Stimulated activated CD4-positive, alpha-beta T cell treated with anti-CD3 and anti-CD28 coated beads, Interleukin-12 subunit alpha, Interleukin-12 subunit beta, amount 100 ng/mL, for 48 hours (primary cell): ENCODE results near the gene ITK.

Experiments used
- DNase-seq, 3 donors: peaks; one replicate each; pipeline ENCODE4 v3.0.0-alpha.2; 2020; ENCODE audit warnings: low read depth in 2 of 3, low spot score in 1 of 3

Gene ITK

DNA sequence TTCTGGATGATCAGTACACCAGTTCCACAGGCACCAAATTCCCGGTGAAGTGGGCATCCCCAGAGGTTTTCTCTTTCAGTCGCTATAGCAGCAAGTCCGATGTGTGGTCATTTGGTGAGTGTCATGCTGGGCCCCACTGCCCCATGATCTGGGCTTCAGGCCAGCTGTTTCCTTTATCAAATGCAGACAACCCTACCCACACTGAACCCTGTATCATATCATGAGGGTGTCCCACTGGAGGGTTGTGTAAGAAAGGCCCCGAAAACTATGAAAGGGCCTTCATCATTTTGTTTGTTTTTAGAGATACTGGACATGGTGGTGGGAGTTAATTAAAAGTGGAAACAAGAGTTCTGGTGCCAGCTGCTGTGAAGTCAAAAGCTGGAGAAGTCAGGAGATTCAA lies 65.2 kb downstream of the ITK start:
- DNase-seq: no peak

DNA sequence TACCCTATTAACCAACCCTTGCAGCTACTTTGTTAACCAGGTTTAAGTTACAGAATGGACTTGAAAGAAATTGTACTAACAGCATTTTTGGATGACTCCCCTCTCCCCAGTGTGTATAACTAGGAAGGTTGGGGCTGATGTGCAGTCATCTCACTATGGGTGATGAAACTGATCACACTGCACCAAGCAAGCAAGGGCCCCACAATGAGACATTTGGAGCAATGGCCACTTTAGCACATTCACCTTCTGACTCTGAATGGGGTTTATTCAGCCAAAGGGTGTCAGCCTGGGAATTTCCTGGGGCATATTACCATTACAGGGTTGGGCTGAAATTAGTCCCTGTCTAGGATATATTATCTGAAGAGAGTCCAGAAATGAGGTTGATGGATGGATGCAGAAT lies 66.6 kb downstream of the ITK start:
- peak in 1 of 3 donors; percentile 48 for DNase-seq

DNA sequence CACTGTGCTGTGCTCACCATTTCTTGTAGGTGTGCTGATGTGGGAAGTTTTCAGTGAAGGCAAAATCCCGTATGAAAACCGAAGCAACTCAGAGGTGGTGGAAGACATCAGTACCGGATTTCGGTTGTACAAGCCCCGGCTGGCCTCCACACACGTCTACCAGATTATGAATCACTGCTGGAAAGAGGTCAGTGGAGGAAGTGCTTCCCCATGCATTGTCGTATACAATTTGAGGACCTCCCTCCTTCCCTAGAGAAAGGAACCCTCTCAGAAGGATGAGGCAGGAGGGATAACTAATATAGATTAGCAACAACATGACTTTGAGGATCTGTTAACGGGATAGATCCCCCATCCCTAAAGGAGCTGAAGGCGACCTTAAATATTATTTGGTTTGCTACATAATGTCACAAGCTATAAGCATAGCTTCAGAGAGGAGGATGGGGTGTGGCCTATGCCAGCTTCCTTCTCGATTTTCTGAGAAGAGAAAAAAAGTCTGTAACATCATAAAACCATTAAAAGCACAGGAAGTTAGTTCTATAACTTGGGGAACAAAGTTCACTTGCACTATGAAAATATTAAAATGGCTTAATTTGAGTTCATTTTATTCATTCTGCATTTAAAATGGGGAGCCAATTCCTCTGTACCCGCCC lies 68.3 kb downstream of the ITK start:
- DNase-seq: no peak

DNA sequence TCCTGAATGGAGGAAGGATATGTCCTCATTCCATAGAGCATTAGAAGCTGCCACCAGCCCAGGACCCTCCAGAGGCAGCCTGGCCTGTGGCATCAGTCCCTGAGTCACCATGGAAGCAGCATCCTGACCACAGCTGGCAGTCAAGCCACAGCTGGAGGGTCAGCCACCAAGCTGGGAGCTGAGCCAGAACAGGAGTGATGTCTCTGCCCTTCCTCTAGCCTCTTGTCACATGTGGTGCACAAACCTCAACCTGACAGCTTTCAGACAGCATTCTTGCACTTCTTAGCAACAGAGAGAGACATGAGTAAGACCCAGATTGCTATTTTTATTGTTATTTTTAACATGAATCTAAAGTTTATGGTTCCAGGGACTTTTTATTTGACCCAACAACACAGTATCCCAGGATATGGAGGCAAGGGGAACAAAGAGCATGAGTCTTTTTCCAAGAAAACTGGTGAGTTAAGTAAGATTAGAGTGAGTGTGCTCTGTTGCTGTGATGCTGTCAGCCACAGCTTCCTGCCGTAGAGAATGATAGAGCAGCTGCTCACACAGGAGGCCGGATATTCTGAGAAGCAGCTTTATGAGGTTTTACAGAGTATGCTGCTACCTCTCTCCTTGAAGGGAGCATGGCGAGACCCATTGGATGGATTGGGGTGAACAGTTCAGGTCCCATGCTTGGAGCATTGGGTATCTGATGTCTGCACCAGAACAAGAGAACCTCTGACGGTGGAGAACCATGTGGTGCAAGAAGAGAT lies 72.2 kb downstream of the ITK start:
- DNase-seq: peak in 1 of 3 donors; percentile 39

DNA sequence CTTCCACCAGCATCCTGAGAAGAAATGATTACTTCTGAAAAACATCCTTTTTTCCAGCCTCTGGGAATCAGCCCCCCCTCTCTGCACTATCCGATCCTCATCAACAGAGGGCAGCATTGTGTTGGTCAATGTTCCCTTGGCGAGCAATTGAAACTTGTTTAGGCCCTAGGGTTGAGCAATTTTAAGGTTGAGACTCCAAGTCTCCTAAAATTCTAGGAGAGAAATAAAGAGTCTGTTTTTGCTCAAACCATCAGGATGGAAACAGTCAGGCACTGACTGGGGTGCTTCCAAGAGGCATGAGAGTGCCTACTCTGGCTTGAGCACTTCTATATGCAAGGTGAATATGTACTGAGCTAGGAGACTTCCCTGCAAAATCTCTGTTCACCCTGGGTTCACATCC lies 72.9 kb downstream of the ITK start:
- no peak for DNase-seq

DNA sequence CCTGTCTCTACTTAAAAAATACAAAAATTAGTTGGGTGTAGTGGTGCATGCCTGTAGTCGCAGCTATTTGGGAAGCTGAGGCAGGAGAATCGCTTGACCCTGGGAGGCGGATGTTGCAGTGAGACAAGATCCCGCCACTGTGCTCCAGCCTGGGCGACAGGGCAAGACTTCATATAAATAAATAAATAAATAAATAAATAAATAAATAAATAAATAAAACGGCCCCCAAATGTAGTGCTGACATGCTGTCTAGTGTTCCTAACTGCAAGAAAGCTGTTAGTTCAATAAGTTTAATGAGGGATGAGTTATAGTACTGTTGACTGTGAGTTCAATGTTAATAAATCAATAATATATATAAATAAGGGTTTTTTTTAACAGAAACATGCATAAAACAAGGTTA lies 77.8 kb downstream of the ITK start:
- no peak for DNase-seq

DNA sequence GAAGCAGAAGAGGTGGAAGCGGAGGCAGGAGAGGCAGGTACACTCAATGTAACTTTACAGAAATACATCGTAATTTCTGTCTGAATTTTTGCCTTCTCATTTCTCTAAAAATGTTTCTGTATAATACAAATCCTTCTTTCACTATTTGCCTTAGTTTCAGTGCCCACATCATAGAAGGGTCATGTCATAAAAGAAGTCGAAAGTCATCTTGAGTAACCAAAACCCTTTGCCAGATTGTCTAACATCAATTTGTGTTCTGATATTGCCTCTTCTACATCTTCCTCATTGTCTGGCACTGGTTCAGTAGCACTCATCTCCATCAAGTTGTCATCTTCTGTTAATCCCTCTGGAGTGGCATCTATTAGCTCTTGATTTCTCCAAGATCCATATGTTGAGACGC lies 79.1 kb downstream of the ITK start:
- DNase-seq: no peak

DNA sequence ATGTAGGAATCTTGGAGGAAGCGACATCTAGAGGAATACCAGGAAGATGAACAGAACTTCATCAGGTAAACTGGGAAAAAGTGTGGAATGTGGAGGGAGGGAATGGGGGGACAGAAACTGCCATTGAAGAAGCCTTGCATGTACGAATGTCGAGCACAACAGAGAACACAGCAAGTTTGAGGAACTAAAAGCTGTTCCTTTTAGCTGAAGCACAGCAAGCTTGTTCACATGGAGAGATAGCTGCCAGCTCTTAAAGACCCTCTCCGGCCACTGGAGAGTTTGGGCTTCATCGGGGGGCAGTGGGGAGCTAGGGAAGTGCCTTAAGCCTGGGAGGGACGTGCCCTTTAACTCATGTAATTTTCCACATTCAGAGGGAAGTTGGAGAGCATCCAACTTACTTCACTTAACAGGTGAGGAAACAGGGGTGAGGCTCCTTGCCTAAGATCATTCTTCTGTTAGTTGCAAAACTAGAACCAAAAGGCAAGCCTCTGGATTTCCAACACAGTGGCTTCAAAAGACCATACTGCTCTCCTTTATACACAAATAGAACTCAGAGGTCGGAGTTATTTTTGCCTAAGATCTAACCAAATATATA lies 83.0 kb downstream of the ITK start:
- DNase-seq: no peak

DNA sequence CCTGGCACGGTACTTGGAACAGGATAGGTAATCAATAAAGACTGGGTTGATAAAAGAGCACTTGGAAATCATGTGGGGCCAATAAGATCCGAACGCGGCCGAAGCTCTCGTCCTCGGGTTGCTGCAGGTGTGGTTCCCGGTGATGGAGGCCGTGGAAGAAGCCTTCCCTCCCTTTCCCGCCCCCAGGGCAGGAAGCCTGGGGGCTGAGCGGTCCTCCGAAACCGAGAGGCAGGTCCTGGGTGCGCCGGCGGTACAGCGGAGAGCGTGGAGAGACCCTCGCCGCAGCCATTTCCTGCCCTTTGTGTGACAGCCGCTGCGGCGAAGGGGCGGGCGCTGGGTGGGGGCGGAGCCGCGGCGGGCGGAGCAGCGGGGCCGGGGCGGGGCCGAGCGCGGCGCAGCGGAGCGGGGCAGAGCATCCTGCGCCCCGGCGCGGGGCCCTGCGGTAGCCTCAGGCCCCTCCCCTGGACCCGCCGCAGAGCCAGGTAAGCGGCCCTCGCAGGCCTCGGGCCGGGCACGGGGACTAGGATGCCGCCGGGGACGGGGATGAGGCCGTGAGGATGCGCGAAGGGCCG lies 85.2 kb downstream of the ITK start, which contains the start of gene CYFIP2:
Gene CYFIP2, plus strand, starts transcription at position 410 of the 572 bp plus-strand sequence. CDS start 19,239 bp downstream, outside the sequence.
- DNase-seq: peak; percentile 65 to 81 (median 68)

DNA sequence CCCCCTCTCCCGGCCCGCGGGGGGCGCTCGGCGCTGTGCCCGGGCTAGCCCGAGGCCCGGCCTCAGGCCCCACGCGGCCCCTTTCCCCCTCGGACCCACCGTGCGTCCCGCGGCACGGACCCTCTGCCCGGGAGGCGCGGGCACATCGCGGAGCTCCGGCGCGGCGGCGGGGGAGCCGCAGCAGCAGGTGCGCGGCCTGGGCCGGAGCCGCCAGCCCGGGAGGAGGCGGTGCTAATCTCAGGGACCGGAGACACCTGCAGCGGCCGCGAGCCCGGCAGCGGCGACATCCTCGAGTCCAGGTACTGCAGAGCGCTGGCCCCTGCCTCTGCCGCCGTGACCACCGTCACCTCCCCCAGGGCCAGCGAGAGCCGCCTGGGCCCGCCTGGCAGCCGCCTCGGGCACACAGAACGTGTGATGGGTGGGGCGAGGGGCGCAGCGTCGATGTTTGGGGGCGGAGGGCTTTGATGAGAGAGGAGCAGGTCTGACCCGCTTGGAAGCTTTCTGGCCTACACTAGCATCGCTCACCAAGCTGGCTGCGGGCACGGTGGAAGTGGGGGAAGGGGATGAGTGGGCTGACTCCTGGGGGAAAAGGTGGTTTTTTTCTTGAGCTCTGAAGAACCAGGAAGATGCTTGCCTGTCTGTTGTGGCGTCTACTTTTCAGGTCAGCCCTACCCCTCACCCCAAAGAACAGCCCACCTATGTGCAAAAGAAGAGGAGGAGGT lies 85.8 kb downstream of the ITK start:
- DNase-seq: no peak

DNA sequence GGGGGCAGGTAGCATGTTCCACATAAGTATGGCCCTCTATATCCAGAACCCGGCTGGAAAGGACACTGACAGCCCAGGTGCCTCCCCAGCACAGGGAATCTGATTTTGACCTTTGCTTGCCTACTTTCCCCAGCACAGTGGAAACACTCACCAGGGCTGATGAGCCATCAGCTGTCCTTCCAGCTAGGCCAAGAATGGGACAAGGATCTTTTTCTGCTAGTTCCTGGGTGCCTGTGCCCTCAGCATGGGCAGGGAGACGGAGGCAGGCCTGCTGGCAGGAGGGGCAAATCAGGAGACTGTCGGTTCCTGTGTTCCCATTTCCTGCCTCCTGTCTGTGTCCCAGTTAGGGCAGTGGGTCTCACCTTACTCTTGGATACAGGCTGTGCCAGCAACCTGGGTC lies 86.4 kb downstream of the ITK start:
- DNase-seq: no peak

DNA sequence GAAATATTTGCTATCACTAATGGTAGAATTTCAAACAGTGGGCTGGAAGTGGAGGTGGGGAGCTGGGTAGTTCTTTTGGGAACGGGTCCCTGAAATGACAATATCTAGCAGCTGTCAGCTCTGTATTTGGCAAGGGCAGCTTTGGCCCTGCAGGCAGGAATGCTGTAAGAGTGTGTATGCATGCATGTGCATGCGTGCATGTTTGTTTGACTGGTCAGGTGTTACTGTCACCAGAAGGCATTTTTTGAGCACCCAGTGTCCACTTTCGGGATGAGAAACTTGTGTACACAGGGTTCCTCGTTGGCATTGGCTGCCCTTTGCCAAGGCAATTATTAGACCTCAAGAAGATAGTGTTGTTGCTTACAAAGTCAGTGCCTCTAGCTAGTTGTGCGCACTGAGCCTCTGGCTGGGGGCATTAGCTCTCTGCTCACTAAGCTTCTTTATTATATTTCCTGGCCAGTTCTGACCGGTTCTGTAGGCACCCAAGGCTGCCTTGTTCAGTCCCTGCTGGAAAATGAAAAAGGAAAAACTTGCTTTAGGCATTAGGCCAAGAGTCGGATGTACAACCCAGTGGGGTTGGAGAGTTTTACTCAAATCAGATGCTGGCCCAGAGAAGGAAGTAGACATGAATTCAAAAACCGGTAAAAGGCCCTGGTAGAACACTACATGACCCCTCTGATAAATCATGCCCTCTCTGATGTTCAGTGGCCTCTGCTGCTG lies 87.3 kb downstream of the ITK start:
- DNase-seq: no peak

DNA sequence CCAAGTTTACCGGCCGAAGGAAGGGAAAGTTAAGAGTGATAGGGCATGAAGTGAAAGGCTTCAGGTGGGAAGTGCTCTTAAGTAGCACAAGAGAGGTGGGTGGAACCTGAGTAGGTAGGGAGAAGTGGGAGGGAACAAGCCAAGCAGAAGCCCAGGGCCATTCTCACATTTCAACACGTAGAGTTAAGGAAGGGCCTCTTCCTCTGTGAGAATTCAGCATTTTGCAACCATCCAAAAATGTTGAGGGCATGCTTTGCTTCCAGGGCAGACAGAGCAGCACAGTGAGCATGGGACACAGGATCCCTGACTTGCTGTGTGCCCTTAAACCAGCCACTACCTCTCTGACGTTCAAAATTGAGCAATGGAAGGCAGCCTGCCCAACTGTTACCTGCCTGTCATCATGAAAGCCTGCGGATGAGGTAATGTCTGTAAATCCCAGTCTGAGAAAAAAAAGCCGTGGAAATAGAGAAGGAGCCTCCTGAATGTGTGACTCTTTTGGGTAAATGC lies 88.6 kb downstream of the ITK start:
- no peak for DNase-seq

DNA sequence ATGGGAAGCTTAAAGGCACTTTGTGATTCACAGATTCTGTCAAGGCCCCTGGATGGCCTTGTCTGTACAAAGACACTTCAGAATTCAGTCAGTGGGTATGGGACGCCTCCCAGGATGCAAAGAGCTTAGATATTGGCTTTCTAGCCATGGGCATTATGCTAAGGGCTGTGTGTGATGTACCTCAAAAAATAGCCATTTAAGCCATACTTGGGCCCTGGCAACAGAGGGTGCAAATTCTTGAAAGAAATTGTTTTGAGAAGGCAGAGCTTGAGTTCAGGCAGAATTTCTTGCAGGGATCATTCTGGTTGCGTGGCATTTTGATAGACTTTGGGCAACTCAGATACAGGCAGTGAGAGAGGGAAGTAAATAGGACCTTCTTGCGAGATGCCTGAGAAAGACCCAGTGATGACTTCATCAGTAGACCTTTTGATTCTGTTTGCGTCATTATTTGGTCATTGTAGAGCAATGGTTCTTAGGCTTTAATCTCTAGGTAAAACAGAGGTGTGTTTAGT lies 89.2 kb downstream of the ITK start:
- DNase-seq: no peak

DNA sequence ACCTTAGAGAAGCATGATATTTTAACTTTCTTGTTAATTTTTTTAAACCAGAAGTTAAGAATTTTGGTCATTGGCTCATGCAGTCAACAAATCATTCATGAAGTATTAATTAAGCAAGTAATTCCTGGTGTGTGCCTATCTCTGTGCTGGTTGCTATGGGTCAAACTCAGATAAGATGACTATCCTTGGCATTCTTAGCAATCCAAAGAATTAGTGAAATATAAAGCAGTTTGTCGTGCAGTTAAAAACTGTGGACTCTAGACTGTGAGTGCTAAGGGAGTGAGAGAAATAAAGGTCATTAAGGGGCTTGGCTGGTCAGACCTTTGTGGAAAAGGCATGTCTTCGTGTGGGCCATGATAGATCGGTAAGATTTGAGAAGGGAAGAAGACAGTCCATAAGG lies 90.1 kb downstream of the ITK start:
- no peak for DNase-seq

DNA sequence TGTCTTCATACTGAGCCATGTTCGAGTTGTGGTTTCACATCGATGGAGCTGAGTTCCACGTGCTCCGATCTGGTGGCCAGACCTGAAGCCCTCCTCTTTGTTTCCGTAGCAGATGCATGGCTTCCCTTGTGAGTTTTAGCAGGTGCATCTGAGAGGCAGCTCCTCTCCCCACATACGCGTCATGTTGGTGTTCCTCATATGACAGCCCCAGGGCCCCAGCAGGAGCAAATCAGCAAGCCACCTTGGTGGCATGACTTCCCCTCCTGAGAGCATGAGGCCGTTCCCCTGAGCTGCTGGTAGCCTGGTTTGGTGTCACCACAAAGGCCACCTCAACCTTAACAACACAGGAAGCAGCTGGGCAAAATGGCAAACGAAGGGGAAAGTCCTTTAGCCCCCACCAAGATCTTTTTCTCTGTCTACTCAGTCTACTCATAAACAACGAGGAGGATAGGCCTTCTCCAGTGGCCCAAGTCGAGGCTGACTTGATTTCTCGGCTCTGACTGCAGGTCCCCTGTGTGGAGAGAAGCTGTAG lies 91.2 kb downstream of the ITK start:
- DNase-seq: peak; percentile 70 to 88 (median 74)

DNA sequence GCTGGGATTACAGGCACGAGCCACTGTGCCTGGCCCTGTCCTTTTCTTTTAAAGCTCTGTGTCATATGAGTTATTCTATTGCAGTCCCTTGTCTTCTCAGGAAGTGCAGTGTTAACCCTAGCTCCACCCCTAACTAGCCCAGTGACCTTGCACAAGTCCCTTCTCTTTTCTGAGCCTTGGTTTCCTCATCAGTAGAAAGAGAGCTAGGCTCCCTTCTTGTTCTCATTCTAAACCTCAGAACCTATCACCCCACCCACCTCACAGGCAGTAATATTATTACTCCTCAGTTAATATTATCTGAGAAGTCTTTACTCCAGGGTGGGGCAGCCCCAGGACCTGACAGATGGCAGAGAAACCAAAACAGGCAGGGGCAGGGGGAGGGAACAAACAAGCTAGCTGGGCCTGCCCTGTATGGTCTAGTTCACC lies 92.5 kb downstream of the ITK start:
- no peak for DNase-seq

DNA sequence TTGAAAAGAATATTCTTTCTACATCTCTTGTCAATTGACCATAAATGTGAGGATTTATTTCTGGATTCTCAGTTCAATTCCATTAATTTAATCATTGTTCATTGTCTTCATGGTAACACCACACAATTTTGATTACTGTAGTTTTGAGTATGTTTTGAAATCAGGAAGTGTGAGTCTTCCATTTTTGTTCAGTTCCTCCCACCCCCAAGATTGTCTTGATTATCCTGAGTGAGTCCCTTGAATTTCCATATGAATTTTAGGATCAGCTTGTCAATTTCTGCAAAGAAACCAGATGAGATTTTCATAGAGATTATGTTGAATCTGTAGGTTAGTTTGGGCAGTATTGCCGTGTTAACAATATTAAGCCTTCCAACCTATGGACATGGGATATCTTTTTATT lies 94.8 kb downstream of the ITK start:
- no peak for DNase-seq

DNA sequence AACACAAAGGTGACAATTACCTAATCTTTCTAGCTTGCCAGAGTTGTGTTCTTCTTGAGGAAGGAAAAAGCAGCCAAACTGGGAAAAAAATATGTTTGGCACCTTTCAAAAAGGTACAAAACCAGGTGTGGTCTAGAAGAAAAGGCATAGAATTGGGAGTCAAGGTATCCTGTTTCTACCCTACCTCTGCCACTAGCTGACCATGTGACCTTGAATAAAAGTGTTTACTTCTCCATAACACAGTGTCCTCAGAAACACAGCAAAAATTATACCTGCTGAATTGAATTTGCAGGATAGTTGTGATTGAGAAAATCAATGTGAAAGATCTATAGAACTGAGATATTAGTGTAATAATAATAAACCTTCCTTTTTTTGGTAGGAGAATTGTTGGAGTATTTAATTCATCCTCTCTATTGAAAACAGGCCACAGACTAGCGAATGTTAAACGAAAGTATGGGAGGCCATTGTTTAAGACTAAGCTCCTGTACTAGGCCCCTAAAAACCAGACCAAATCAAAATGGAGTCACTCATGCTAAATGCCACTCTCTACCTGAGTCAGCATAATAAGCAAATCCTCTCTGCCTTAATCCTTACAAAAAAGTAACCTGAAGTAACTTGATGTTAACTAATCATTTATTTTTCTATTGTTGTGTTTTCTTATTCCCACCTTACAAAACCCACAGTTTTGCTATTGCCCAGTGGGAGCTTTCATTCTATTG lies 97.8 kb downstream of the ITK start:
- no peak for DNase-seq
